OCI-LY7 (cell line): Measurements from ENCODE around the gene SCN3A. TPM values are rescaled to one million over a fixed set of nuclear protein-coding genes. Genes with fewer than 3 reads are reported as not detected.
A peak's percentile ranks its signal among the peaks of the same experiment; 100 is the strongest.

Source experiments
- BruUV-seq: library from RNA; stranded (reverse); fragments of 400-500 nt; replicated peaks from 2 replicates; lab custom pipeline; 2021; lab: Mats Ljungman, UMichigan
- CTCF ChIA-PET: fragments of 300-600 bp; sonication (Branson Sonifier 250); formaldehyde crosslinking; loops from one replicate; lab custom pipeline; 2022; ENCODE audit warnings: antibody characterized with exemption; ENCODE audit not compliant: unreplicated experiment; lab: Charles Lee
- POLR2A ChIA-PET: fragments of 300-600 bp; sonication (Branson Sonifier 250); formaldehyde crosslinking; loops from one replicate; lab custom pipeline; 2022; ENCODE audit warnings: antibody characterized with exemption; lab: Charles Lee
- DNase-seq: peaks from one replicate; pipeline ENCODE4 v3.0.0-alpha.2; 2015; ENCODE audit warnings: low spot score
- H2AFZ ChIP-seq: fragments of 200-600 bp; sonication (generic), shearing (Covaris generic); 2 replicates; pipeline ENCODE4 v1.6.1; 2014; ENCODE audit warnings: mild to moderate bottlenecking, antibody characterized with exemption, low read length, moderate library complexity
- H3K27ac ChIP-seq: fragments of 200-600 bp; sonication (generic); 2 replicates; pipeline ENCODE4 v1.5.1; 2014; ENCODE audit warnings: mixed run types, low read depth, mild to moderate bottlenecking, moderate library complexity, low read length, inconsistent platforms; ENCODE audit not compliant: poor library complexity, severe bottlenecking
- H3K36me3 ChIP-seq: fragments of 200-600 bp; sonication (generic); 2 replicates; pipeline ENCODE4 v1.6.1; 2014; ENCODE audit warnings: mild to moderate bottlenecking, antibody characterized with exemption, low read length, moderate library complexity, mixed read lengths; ENCODE audit not compliant: insufficient read depth
- H3K4me1 ChIP-seq: fragments of 200-600 bp; sonication (generic); 2 replicates; pipeline ENCODE4 v1.5.1; 2014; ENCODE audit warnings: mild to moderate bottlenecking, low read length; ENCODE audit not compliant: insufficient read depth, poor library complexity, severe bottlenecking
- H3K4me2 ChIP-seq: fragments of 200-600 bp; sonication (generic); 2 replicates; pipeline ENCODE4 v1.6.1; 2014; ENCODE audit warnings: mild to moderate bottlenecking, low read length
- H3K4me3 ChIP-seq: fragments of 200-600 bp; sonication (generic); 2 replicates; pipeline ENCODE4 v1.5.1; 2014; ENCODE audit warnings: mild to moderate bottlenecking, low read depth, low read length; ENCODE audit not compliant: poor library complexity, severe bottlenecking
- H3K79me2 ChIP-seq: fragments of 200-600 bp; sonication (generic); 2 replicates; pipeline ENCODE4 v1.6.1; 2016; ENCODE audit warnings: low read depth, mild to moderate bottlenecking, low read length, moderate library complexity, mixed read lengths; ENCODE audit not compliant: insufficient read depth
- H3K9me2 ChIP-seq: fragments of 200-600 bp; sonication (generic); 2 replicates; pipeline ENCODE4 v1.6.1; 2016; ENCODE audit warnings: mild to moderate bottlenecking, low read length, mixed read lengths; ENCODE audit not compliant: insufficient read depth
- H3K9me3 ChIP-seq: fragments of 200-600 bp; sonication (generic); 2 replicates; pipeline ENCODE4 v1.6.1; 2014; ENCODE audit warnings: mild to moderate bottlenecking, mixed run types, low read length, mixed read lengths
- H4K20me1 ChIP-seq: fragments of 200-600 bp; sonication (generic); 2 replicates; pipeline ENCODE4 v1.6.1; 2014; ENCODE audit warnings: mild to moderate bottlenecking, antibody characterized with exemption, low read length, moderate library complexity, mixed read lengths; ENCODE audit not compliant: insufficient read depth
- CTCF ChIP-seq: fragments of 200-600 bp; sonication (generic); conservative IDR thresholded peaks from 2 replicates; pipeline ENCODE4 v1.5.1; 2014; ENCODE audit warnings: mild to moderate bottlenecking, antibody characterized with exemption, low read length, moderate library complexity, mixed read lengths
- EZH2phosphoT487 ChIP-seq: fragments of 200-600 bp; sonication (generic); IDR thresholded peaks from 2 replicates; pipeline ENCODE4 v1.6.1; 2018; ENCODE audit warnings: low read depth, borderline replicate concordance, mild to moderate bottlenecking, mixed run types, antibody characterized with exemption, low read length, moderate library complexity, mixed read lengths
- intact Hi-C: fragments of 100-400 bp; cut with micrococcal nuclease; formaldehyde crosslinking; loops from one replicate; pipeline ENCODE4 v1.10.0; 2022; ENCODE audit not compliant: unreplicated experiment
- total RNA-seq, 2 experiments: library from RNA; depleted of rRNA in 1 of 2; stranded (reverse); fragments of >200 nt in 1 of 2; shearing (Covaris generic) in 1 of 2; gene quantifications; 2 replicates each; pipeline ENCODE4 v1.2.3, GENCODE V29; 2014 to 2022

The SCN3A gene
- total RNA-seq, 2 experiments from 2014 or later: 7.1 to 8.0 TPM

GRCh38 chr2:165176780-165177179 lies 27.1 kb downstream of the SCN3A start:
- no TSS peak for BruUV-seq
- CTCF ChIA-PET: no interaction called here
- H3K4me1 ChIP-seq: peaks cover 6% of the 10 kb centered on the region

GRCh38 chr2:165173215-165173614 lies 30.6 kb downstream of the SCN3A start:
- intact Hi-C loops: no loop called here
- Histone ChIP-seq H3K27ac (no peak overlapping the region), H3K36me3 (peaks cover 8% of the 10 kb centered on the region; the same call in 1 of the 2 replicates), H3K4me3 (no peak overlapping the region), H4K20me1 (no peaks in the 10 kb centered on the region), H2AFZ (no peak overlapping the region), H3K4me2 (no peak overlapping the region), H3K9me3 (no peaks in the 10 kb centered on the region), H3K9me2 (no peaks in the 10 kb centered on the region), H3K79me2 (no peaks in the 10 kb centered on the region), H3K4me1 (peaks cover 6% of the 10 kb centered on the region)
- POLR2A ChIA-PET: interaction anchor here (0.6 to 1.2 kb wide), 4 partner anchors 10 to 162 kb away, joined by 3 to 5 read pairs (median 3); no protein-coding TSS in a partner anchor
- DNase-seq: peak; percentile 20
- CTCF ChIA-PET: no interaction called here
- TF ChIP-seq EZH2phosphoT487 (no peak), CTCF (no peak)
- no TSS peak for BruUV-seq

More at GRCh38 chr2:165176780-165177179, 27.1 kb downstream of the SCN3A start:
- H2AFZ ChIP-seq: no peak overlapping the region
- no peak overlapping the region for H3K4me2 ChIP-seq
- peaks cover 8% of the 10 kb centered on the region; the same call in 1 of the 2 replicates for H3K36me3 ChIP-seq
- no peaks in the 10 kb centered on the region for H3K9me2 ChIP-seq
- H4K20me1 ChIP-seq: no peaks in the 10 kb centered on the region
- intact Hi-C loops: no loop called here
- H3K27ac ChIP-seq: no peak overlapping the region
- POLR2A ChIA-PET: no interaction called here
- no peak for DNase-seq
- H3K79me2 ChIP-seq: no peaks in the 10 kb centered on the region
- no peaks in the 10 kb centered on the region for H3K9me3 ChIP-seq
- TF ChIP-seq CTCF (no peak), EZH2phosphoT487 (no peak)
- H3K4me3 ChIP-seq: no peak overlapping the region

GRCh38 chr2:165164201-165164600 lies 39.6 kb downstream of the SCN3A start:
- DNase-seq: no peak
- POLR2A ChIA-PET: no interaction called here
- H3K9me3 ChIP-seq: no peaks in the 10 kb centered on the region
- intact Hi-C loops: loop anchor here (10.0 kb wide), 1 partner anchor 859 kb away; no protein-coding TSS in a partner anchor
- no peak overlapping the region for H3K4me3 ChIP-seq
- no peak overlapping the region for H2AFZ ChIP-seq
- BruUV-seq: no TSS peak
- no peaks in the 10 kb centered on the region for H3K79me2 ChIP-seq
- no peaks in the 10 kb centered on the region for H3K9me2 ChIP-seq
- no peaks in the 10 kb centered on the region for H3K4me1 ChIP-seq
- H4K20me1 ChIP-seq: no peaks in the 10 kb centered on the region
- CTCF ChIA-PET: no interaction called here
- peaks cover 17% of the 10 kb centered on the region for H3K36me3 ChIP-seq
- no peak overlapping the region for H3K27ac ChIP-seq
- H3K4me2 ChIP-seq: no peak overlapping the region
- TF ChIP-seq CTCF (no peak), EZH2phosphoT487 (no peak)
